ENCODE data around the gene ENO1.

The ENO1 gene

GRCh38 chr1:8914466-8914865 lies 36.0 kb upstream of the ENO1 start:
- in situ Hi-C loops (cut with HindIII; ENCODE audit: low sequenced_read_pairs): no loop called here
- no peak for TF ChIP-seq CTCF (IDR thresholded peaks at IDR 0.05; ENCODE audit: low read depth, low read length, missing control alignments)
- DNase-seq (ENCODE audit: low read depth): no peak
- no peak overlapping the region for H3K4me3 ChIP-seq (ENCODE audit: low read depth, low read length)

GRCh38 chr1:8913457-8913856 lies 35.0 kb upstream of the ENO1 start:
- in situ Hi-C loops (cut with HindIII; ENCODE audit: low sequenced_read_pairs): no loop called here
- DNase-seq (ENCODE audit: low read depth): no peak
- H3K4me3 ChIP-seq (ENCODE audit: low read depth, low read length): no peak overlapping the region
- TF ChIP-seq CTCF (IDR thresholded peaks at IDR 0.05; ENCODE audit: low read depth, low read length, missing control alignments): no peak

- in situ Hi-C loops (cut with HindIII; ENCODE audit: low sequenced_read_pairs): no loop called here
- no peak for TF ChIP-seq CTCF (IDR thresholded peaks at IDR 0.05; ENCODE audit: low read depth, low read length, missing control alignments)
- no peak for DNase-seq (ENCODE audit: low read depth)
- H3K4me3 ChIP-seq (ENCODE audit: low read depth, low read length): no peak overlapping the region
These were observed 33.2 kb upstream of the ENO1 start for GRCh38 chr1:8911416-8912309.

GRCh38 chr1:8910914-8911313 lies 32.4 kb upstream of the ENO1 start:
- TF ChIP-seq CTCF (IDR thresholded peaks at IDR 0.05; ENCODE audit: low read depth, low read length, missing control alignments): no peak
- in situ Hi-C loops (cut with HindIII; ENCODE audit: low sequenced_read_pairs): no loop called here
- no peak overlapping the region for H3K4me3 ChIP-seq (ENCODE audit: low read depth, low read length)
- no peak for DNase-seq (ENCODE audit: low read depth)

GRCh38 chr1:8910331-8910730 lies 31.8 kb upstream of the ENO1 start:
- no peak for TF ChIP-seq CTCF (IDR thresholded peaks at IDR 0.05; ENCODE audit: low read depth, low read length, missing control alignments)
- in situ Hi-C loops (cut with HindIII; ENCODE audit: low sequenced_read_pairs): no loop called here
- no peak for DNase-seq (ENCODE audit: low read depth)
- no peak overlapping the region for H3K4me3 ChIP-seq (ENCODE audit: low read depth, low read length)

GRCh38 chr1:8908388-8909151 lies 30.1 kb upstream of the ENO1 start:
- in situ Hi-C loops (cut with HindIII; ENCODE audit: low sequenced_read_pairs): no loop called here
- DNase-seq (ENCODE audit: low read depth): no peak
- TF ChIP-seq CTCF (IDR thresholded peaks at IDR 0.05; ENCODE audit: low read depth, low read length, missing control alignments): no peak
- no peak overlapping the region for H3K4me3 ChIP-seq (ENCODE audit: low read depth, low read length)

Measured in astrocyte of the cerebellum (primary cell).